Activated CD8-positive, alpha-beta T cell treated with anti-CD3 and anti-CD28 coated beads for 36 hours (primary cell): ENCODE measurements around the gene ZSWIM8. TPM values are rescaled to one million over a fixed set of nuclear protein-coding genes. Genes with fewer than 3 reads are reported as not detected.

Experiments
- ATAC-seq: fragments of 200-7000 bp; cut with Tn5 transposase; one replicate; pipeline ENCODE4 v1.10.0; 2021; ENCODE audit warnings: mild to moderate bottlenecking, moderate library complexity
- CTCF ChIA-PET: fragments of 350-600 bp; sonication (Branson Sonifier 250); formaldehyde crosslinking; loops from one replicate; lab custom pipeline; 2021; ENCODE audit warnings: antibody characterized with exemption; lab: Charles Lee
- POLR2A ChIA-PET: fragments of 350-600 bp; sonication (Branson Sonifier 250); formaldehyde crosslinking; loops from one replicate; lab custom pipeline; 2021; ENCODE audit warnings: antibody characterized with exemption; lab: Charles Lee
- DNase-seq: peaks from one replicate; pipeline ENCODE4 v3.0.0-alpha.2; 2020
- H3K27ac Mint-ChIP-seq: one replicate; pipeline ENCODE4 v1.8.0; 2021; ENCODE audit warnings: mild to moderate bottlenecking, mixed read lengths
- H3K27me3 Mint-ChIP-seq: one replicate; pipeline ENCODE4 v1.8.0; 2021; ENCODE audit warnings: mixed read lengths
- H3K36me3 Mint-ChIP-seq: one replicate; pipeline ENCODE4 v1.8.0; 2021; ENCODE audit warnings: low read depth, mixed read lengths
- H3K4me1 Mint-ChIP-seq: one replicate; pipeline ENCODE4 v1.8.0; 2021; ENCODE audit warnings: low read depth, mixed read lengths
- H3K4me3 Mint-ChIP-seq: one replicate; pipeline ENCODE4 v1.8.0; 2021; ENCODE audit warnings: mild to moderate bottlenecking, moderate library complexity, mixed read lengths
- H3K9me3 Mint-ChIP-seq: one replicate; pipeline ENCODE4 v1.8.0; 2021; ENCODE audit warnings: mixed read lengths
- CTCF ChIP-seq: fragments of 200-600 bp; IDR thresholded peaks from one replicate; pipeline ENCODE4 v1.8.0; 2022; ENCODE audit warnings: antibody characterized with exemption, mild to moderate bottlenecking
- intact Hi-C: fragments of 100-400 bp; cut with micrococcal nuclease; formaldehyde crosslinking; loops from one replicate; pipeline ENCODE4 v1.10.0; 2022
- total RNA-seq, 2 experiments: library from RNA; stranded (reverse); gene quantifications; one replicate each; pipeline ENCODE4 v1.2.3, GENCODE V29; 2021

ZSWIM8 gene
- total RNA-seq, 2 experiments from 2014 or later, result 30.0 to 41.0 TPM

GRCh38 chr10:73814896-73815718, 29.7 kb downstream of the ZSWIM8 start:
- POLR2A ChIA-PET, result no interaction called here
- Mint-ChIP-seq H3K27me3 (no peaks in the 10 kb centered on the region), H3K4me1 (peaks cover 6% of the 10 kb centered on the region), H3K27ac (no peak overlapping the region), H3K9me3 (no peaks in the 10 kb centered on the region), H3K4me3 (no peak overlapping the region), H3K36me3 (peaks cover 15% of the 10 kb centered on the region)
- DNase-seq (no peak), ATAC-seq (no peak)
- intact Hi-C loops, result no loop called here
- CTCF ChIA-PET, result interaction anchor here (1.0 to 3.1 kb wide), 6 partner anchors 34 to 180 kb away, joined by 3 to 15 read pairs (median 4); no protein-coding TSS in a partner anchor
- no peak for TF ChIP-seq CTCF

GRCh38 chr10:73815719-73816030, 30.3 kb downstream of the ZSWIM8 start:
- DNase-seq (no peak), ATAC-seq (no peak)
- no peak overlapping the region for H3K27ac Mint-ChIP-seq
- peaks cover 2% of the 10 kb centered on the region for H3K4me1 Mint-ChIP-seq
- POLR2A ChIA-PET, result no interaction called here
- H3K27me3 Mint-ChIP-seq, result no peaks in the 10 kb centered on the region
- TF ChIP-seq CTCF, result no peak
- H3K4me3 Mint-ChIP-seq, result no peak overlapping the region
- peaks cover 10% of the 10 kb centered on the region for H3K36me3 Mint-ChIP-seq
- CTCF ChIA-PET, result interaction anchor here (0.6 to 3.1 kb wide), 6 partner anchors 34 to 179 kb away, joined by 3 to 15 read pairs (median 4); no protein-coding TSS in a partner anchor
- intact Hi-C loops, result no loop called here
- H3K9me3 Mint-ChIP-seq, result no peaks in the 10 kb centered on the region

- ATAC-seq, result no peak
- intact Hi-C loops, result no loop called here
- Mint-ChIP-seq H3K9me3 (no peaks in the 10 kb centered on the region), H3K4me1 (peaks cover 2% of the 10 kb centered on the region), H3K36me3 (peaks cover 10% of the 10 kb centered on the region), H3K27ac (no peak overlapping the region), H3K27me3 (no peaks in the 10 kb centered on the region), H3K4me3 (no peak overlapping the region)
- ChIA-PET POLR2A (interaction anchor here (0.6 to 1.8 kb wide), 2 partner anchors 18 to 1393 kb away, joined by 3 to 5 read pairs; no protein-coding TSS in a partner anchor), CTCF (interaction anchor here (1.0 to 3.1 kb wide), 3 partner anchors 11 to 62 kb away, joined by 3 to 15 read pairs (median 4); no protein-coding TSS in a partner anchor)
- DNase-seq, result no peak
- TF ChIP-seq CTCF, result no peak
These were observed 31.7 kb downstream of the ZSWIM8 start for GRCh38 chr10:73816917-73817729.

- CTCF ChIA-PET, result interaction anchor here (2.1 kb wide), 1 partner anchor 62 kb away, joined by 8 read pairs; no protein-coding TSS in a partner anchor
- POLR2A ChIA-PET, result interaction anchor here (1.8 kb wide), 1 partner anchor 17 kb away, joined by 5 read pairs; no protein-coding TSS in a partner anchor
- Mint-ChIP-seq H3K27ac (no peak overlapping the region), H3K9me3 (no peaks in the 10 kb centered on the region), H3K27me3 (no peaks in the 10 kb centered on the region), H3K4me1 (no peaks in the 10 kb centered on the region), H3K36me3 (peaks cover 8% of the 10 kb centered on the region), H3K4me3 (no peak overlapping the region)
- DNase-seq (no peak), ATAC-seq (no peak)
- intact Hi-C loops, result no loop called here
- no peak for TF ChIP-seq CTCF
These were observed 32.4 kb downstream of the ZSWIM8 start for GRCh38 chr10:73817826-73818225.
